ENCODE measurements around the gene CACNB4. TPM values are rescaled to one million over a fixed set of nuclear protein-coding genes. Genes with fewer than 3 reads are reported as not detected.

CACNB4 gene
- total RNA-seq, 1 experiment from 2014 or later = 1.00 TPM

DNA sequence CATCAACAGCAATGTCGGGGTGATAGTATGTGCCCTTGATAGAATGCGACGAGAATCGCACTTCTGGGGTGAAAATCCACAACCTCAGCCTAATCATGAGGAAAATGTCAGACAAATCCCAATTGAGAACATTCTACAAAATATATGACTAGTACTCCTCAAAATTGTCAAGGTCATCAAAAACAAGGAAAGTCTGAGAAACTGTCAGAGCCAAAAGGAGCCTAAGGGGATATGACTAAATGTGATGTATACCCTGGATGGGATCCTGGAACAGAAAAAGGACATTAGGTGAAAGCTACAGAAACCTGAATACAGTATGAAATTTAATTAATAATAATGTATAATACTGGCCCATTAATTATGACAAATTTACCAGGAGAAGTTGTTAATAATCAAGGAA is 7.6 kb upstream of the CACNB4 start:
- Mint-ChIP-seq H3K27me3 (ENCODE audit: insufficient read depth, unreplicated experiment) (no peaks in the 10 kb centered on the region), H3K27ac (ENCODE audit: unreplicated experiment) (no peak overlapping the region), H3K36me3 (ENCODE audit: insufficient read depth, unreplicated experiment) (no peaks in the 10 kb centered on the region), H3K4me1 (ENCODE audit: low read depth, unreplicated experiment) (no peaks in the 10 kb centered on the region), H3K4me3 (ENCODE audit: unreplicated experiment) (no peak overlapping the region), H3K9me3 (ENCODE audit: unreplicated experiment) (no peaks in the 10 kb centered on the region)
- H3K4me3 ChIP-seq (ENCODE audit: low read depth, low read length) = no peak overlapping the region
- ChIA-PET POLR2A (no interaction called here), CTCF (no interaction called here)
- H3K9me3 ChIP-seq = no peaks in the 10 kb centered on the region
- no peaks in the 10 kb centered on the region for H3K27me3 ChIP-seq (replicated peaks; ENCODE audit: control insufficient read depth, insufficient read depth, low read length)
- H3K36me3 ChIP-seq (ENCODE audit: control insufficient read depth, insufficient read depth, low read length) = no peaks in the 10 kb centered on the region
- H3K4me1 ChIP-seq = peaks cover 3% of the 10 kb centered on the region; the same call in 1 of the 2 replicates
- intact Hi-C loops (cut with micrococcal nuclease; ENCODE audit: unreplicated experiment) = no loop called here
- TF ChIP-seq, protein P1, sequence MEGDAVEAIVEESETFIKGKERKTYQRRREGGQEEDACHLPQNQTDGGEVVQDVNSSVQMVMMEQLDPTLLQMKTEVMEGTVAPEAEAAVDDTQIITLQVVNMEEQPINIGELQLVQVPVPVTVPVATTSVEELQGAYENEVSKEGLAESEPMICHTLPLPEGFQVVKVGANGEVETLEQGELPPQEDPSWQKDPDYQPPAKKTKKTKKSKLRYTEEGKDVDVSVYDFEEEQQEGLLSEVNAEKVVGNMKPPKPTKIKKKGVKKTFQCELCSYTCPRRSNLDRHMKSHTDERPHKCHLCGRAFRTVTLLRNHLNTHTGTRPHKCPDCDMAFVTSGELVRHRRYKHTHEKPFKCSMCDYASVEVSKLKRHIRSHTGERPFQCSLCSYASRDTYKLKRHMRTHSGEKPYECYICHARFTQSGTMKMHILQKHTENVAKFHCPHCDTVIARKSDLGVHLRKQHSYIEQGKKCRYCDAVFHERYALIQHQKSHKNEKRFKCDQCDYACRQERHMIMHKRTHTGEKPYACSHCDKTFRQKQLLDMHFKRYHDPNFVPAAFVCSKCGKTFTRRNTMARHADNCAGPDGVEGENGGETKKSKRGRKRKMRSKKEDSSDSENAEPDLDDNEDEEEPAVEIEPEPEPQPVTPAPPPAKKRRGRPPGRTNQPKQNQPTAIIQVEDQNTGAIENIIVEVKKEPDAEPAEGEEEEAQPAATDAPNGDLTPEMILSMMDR (IDR thresholded peaks at IDR 0.05; ENCODE audit: insufficient read depth in 1 of 2, low read depth in 1 of 2, low read length in 1 of 2, severe bottlenecking in 1 of 2, unreplicated experiment in 1 of 2) = no peak
- no TSS peak for BruUV-seq (replicated peaks)
- DNase-seq = no peak

DNA sequence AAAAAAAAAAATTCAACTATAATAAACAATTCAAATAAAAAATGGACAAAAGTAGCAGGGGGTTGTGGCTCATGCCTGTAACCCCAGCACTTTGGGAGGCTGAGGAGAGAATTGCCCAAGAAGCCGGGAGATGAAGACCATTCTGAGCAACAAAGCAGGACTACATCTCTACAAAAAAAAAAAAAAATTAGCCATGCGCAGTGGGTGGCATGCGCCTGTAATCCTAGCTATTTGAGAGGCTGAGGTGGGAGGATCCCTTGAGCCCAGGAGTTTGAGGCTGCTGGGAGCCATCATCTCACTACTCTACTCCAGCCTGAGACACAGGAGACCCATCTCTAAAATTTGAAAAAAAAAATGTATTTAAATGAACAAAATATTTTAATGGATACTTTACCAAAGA is 4.4 kb upstream of the CACNB4 start:
- POLR2A ChIA-PET = no interaction called here
- Histone ChIP-seq H3K36me3 (ENCODE audit: control insufficient read depth, insufficient read depth, low read length) (no peaks in the 10 kb centered on the region), H3K9me3 (no peaks in the 10 kb centered on the region), H3K4me3 (ENCODE audit: low read depth, low read length) (no peak overlapping the region), H3K4me1 (no peaks in the 10 kb centered on the region), H3K27me3 (replicated peaks; ENCODE audit: control insufficient read depth, insufficient read depth, low read length) (peaks cover 4% of the 10 kb centered on the region; the same call in 1 of the 2 replicates)
- peaks cover 7% of the 10 kb centered on the region for H3K4me1 Mint-ChIP-seq (ENCODE audit: low read depth, unreplicated experiment)
- no peak for DNase-seq
- H3K4me3 Mint-ChIP-seq (ENCODE audit: unreplicated experiment) = no peak overlapping the region
- intact Hi-C loops (cut with micrococcal nuclease; ENCODE audit: unreplicated experiment) = no loop called here
- H3K27me3 Mint-ChIP-seq (ENCODE audit: insufficient read depth, unreplicated experiment) = peaks cover 12% of the 10 kb centered on the region
- no TSS peak for BruUV-seq (replicated peaks)
- no peaks in the 10 kb centered on the region for H3K36me3 Mint-ChIP-seq (ENCODE audit: insufficient read depth, unreplicated experiment)
- TF ChIP-seq, protein P1 (IDR thresholded peaks at IDR 0.05; ENCODE audit: insufficient read depth in 1 of 2, low read depth in 1 of 2, low read length in 1 of 2, severe bottlenecking in 1 of 2, unreplicated experiment in 1 of 2) = no peak
- CTCF ChIA-PET = no interaction called here
- H3K9me3 Mint-ChIP-seq (ENCODE audit: unreplicated experiment) = no peaks in the 10 kb centered on the region
- no peak overlapping the region for H3K27ac Mint-ChIP-seq (ENCODE audit: unreplicated experiment)

GRCh38 chr2:152100961-152101360 is 2.1 kb upstream of the CACNB4 start:
- no peak overlapping the region for H3K4me3 ChIP-seq (ENCODE audit: low read depth, low read length)
- no peaks in the 10 kb centered on the region for H3K9me3 ChIP-seq
- no peak overlapping the region for H3K4me3 Mint-ChIP-seq (ENCODE audit: unreplicated experiment)
- TF ChIP-seq, protein P1 (IDR thresholded peaks at IDR 0.05; ENCODE audit: insufficient read depth in 1 of 2, low read depth in 1 of 2, low read length in 1 of 2, severe bottlenecking in 1 of 2, unreplicated experiment in 1 of 2) = no peak
- H3K27ac Mint-ChIP-seq (ENCODE audit: unreplicated experiment) = no peak overlapping the region
- peaks cover 14% of the 10 kb centered on the region for H3K4me1 Mint-ChIP-seq (ENCODE audit: low read depth, unreplicated experiment)
- POLR2A ChIA-PET = no interaction called here
- peaks cover 4% of the 10 kb centered on the region; the same call in 1 of the 2 replicates for H3K27me3 ChIP-seq (replicated peaks; ENCODE audit: control insufficient read depth, insufficient read depth, low read length)
- no TSS peak for BruUV-seq (replicated peaks)
- no peak for DNase-seq
- no peaks in the 10 kb centered on the region for H3K4me1 ChIP-seq
- no peaks in the 10 kb centered on the region for H3K36me3 Mint-ChIP-seq (ENCODE audit: insufficient read depth, unreplicated experiment)
- H3K9me3 Mint-ChIP-seq (ENCODE audit: unreplicated experiment) = no peaks in the 10 kb centered on the region
- H3K36me3 ChIP-seq (ENCODE audit: control insufficient read depth, insufficient read depth, low read length) = no peaks in the 10 kb centered on the region
- peaks cover 16% of the 10 kb centered on the region for H3K27me3 Mint-ChIP-seq (ENCODE audit: insufficient read depth, unreplicated experiment)
- CTCF ChIA-PET = no interaction called here
- intact Hi-C loops (cut with micrococcal nuclease; ENCODE audit: unreplicated experiment) = no loop called here

Data from Caco-2 (cell line).